IPS DF 19.7 (cell line): ENCODE data around the gene NR2F2.

Source experiments
- DNase-seq: peaks from one replicate; pipeline ENCODE4 v3.0.0-alpha.2; 2013; ENCODE audit warnings: low read depth, low spot score

NR2F2 gene

GRCh38 chr15:96330450-96331143, at the start of gene NR2F2:
TSS of gene NR2F2 (plus strand) at chr15:96330700. CDS start at chr15:96332106, 1,406 bp downstream.
- DNase-seq, result no peak

GRCh38 chr15:96285305-96285704, 45.2 kb upstream of the NR2F2 start:
- DNase-seq, result no peak

DNA sequence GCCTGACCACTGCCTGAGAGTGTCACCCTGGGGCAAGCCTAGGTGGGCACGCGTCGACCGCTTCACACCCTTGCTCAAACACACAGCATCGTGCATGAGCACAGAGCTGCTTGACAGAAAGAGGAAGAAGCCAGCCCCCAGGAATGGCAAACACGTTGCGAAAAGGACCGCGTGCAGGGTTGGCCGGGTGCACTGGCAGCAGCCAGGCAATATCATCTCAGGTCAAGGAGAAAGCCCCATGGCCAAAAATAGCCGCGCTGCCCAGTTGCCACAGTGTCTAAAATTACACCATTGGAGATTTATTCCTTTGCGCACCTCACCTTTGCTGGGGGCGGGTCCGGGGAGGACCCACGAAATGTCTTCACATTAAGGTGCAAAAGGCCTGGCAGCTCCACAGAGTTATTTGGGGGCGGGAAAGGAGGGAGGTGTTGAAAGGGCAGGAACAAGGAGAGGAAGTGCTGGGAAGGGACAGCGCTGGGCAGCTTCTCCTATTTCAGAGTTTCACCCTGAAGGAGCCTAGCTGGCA, 44.7 kb upstream of the NR2F2 start:
- DNase-seq, result no peak

DNA sequence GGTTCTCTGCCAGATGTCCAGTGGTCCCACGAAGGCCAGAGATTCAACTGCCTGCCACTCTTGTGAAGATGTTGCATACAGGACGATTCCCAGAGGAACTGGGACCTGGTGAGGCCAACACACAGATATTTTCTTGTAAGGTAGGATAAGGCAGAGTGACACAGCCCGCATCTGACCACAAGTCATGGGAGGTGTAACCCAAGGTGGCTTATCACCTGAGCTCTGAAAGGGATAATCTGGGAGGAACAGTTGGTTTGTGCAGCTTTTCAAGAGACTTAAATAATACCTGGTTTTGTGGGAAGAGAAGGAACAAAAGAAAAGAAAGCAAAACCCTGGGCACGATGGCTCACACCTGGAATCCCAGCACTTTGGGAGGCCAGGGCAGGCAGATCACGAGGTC, 39.8 kb upstream of the NR2F2 start:
- DNase-seq, result no peak

- DNase-seq, result no peak
Observed at GRCh38 chr15:96292635-96293034, 37.9 kb upstream of the NR2F2 start.

DNA sequence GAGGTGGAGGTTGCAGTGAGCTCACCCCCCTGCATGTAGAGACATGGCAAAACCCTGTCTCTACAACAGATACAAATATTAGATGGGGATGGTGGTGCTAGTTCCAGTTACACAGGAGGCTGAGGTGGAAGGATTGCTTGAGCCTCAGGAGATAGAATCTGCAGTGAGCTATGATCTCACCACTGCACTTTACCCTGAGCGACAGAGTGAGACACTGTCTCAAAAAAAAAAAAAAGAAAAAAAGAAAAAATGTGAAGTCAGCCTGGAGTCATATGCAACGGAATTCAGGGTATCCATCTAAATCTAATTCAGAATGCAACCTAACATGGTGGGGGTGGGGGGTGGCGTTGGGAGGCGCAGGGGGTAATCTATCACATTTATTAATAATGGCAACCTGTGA, 37.1 kb upstream of the NR2F2 start:
- no peak for DNase-seq

DNA sequence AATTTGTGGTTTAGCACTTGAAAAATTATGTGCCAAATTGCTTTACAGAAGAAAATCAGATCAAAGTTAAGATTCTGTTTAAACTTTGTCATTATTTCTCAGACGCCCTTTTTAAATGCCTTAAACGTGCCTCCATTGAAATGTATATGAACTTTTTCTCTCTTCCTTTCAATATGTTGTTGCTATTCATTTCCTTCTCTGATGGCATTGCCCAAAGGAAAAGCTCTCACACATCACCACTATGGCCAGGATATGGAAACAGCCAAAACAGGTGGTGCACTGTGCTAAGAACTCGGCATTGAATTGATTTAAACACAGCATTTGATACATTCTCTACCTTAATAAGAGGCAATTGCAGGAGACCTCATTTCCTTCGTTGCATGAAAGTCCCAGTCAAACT, 35.7 kb upstream of the NR2F2 start:
- no peak for DNase-seq

DNA sequence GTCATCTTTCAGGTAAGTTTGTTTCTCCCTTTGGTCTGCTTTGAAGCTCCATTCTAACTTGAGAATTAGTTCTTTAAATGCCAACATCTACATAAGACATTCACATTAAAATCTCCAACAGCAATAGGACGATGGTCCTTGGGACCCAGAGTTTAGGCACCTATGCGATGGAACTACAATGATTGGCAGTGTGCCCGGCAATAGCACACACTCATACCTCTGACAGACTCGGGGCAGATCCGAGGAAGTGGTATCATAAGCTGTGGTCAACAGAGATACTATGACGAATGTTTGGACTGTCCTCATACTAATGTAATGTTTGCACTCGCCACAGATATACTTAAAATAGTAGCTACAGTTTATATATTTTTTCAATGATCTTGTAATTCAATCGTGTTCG, 34.2 kb upstream of the NR2F2 start:
- DNase-seq, result no peak

DNA sequence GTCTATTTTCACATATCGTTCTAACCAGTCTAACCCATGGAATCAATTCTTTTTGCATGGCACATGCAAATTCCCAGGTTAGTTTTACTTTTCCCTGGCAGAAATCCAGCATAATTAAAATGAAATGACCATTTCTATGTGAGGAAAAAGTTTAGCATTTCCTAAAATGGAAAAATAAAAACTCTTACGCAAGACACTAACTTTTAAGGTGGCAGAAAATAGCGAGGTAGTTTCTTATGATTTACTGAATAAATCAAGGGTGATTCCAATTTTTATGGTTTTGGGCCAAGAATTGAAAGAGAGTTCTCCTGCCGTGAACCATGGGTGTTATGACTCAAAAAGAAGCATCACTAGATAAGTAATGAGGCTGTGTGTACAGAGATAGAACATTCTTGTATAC, 32.7 kb upstream of the NR2F2 start:
- DNase-seq, result no peak

DNA sequence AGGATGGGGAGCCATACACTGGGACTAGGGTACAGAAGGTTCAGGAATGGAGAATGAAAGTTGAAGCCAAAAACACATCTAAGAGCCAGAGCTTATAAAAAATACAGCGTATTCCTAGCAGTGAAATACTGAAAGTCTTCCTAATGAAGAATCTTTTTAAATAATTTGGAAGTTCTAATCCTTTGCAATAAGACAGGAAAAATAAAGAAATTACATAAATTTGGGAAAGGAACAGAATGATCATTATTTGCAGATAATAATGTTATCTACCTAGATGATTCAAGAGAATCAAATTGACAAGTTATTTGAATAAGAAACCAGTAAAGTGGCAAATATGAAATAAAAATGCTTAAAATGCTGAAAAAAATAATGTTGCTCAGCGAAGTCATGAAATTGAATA, 32.3 kb upstream of the NR2F2 start:
- no peak for DNase-seq

- DNase-seq, result no peak
Observed at GRCh38 chr15:96300836-96301235, 29.7 kb upstream of the NR2F2 start.

DNA sequence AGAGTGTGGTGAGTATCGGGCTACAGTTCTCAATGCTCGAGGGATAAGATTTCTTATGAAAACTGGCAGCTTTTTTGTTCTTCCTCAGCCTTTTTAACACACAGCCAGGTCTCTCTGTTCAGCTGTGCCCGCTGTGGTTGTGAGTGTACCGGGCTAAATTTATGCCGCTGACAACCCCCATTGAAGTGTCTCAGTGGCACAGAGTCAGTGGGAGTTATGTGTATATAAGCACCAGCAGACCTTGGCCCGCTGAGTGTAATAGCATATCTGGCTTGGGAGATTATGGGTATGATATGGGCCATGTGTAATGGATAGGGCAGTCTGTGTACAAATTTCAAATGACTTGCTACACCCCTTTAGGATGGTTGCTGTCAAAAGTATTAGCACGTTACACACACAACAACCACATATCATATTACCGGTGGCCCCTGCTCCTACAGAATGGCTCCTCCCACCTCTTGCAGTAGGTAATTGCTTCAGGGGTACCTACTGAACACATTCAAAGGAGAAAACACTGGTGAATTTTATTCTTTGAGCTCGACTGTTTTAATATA, 26.9 kb upstream of the NR2F2 start:
- no peak for DNase-seq

DNA sequence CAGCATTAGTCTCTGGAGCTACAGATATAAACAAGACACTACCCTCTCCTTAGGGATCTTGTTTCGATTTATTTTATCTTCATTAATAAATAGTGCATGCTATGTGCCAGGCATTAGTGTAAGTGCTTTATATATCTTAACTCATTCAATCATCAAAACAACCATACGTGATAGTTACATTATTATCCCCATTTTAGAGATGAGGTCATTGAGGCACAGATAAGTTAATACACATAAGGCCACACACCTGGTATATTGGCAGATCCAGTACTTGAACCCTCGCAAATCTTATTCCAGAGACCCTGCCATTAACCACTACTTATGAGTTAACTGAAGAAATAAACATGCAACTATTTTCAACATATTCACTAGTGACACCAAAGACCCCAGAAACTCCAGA, 25.7 kb upstream of the NR2F2 start:
- DNase-seq, result no peak

DNA sequence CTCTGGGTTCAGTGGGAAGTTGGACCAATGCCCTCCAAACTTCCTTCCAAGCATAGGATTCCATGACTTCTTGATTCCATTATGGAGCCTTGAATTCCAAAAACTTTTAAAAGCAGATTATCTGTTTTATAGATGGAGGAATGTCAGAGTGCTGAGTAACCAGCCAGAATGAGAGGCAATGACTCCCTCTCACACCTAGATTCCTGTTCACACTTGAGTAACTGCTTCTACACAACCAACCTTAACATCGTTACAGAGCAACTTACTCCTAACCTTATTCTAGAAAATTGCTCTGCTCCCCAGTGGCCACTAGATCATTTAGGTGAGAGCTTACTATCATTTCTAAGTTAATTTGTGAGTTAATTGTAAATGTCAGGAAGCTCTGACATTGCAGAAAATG, 24.2 kb upstream of the NR2F2 start:
- no peak for DNase-seq

DNA sequence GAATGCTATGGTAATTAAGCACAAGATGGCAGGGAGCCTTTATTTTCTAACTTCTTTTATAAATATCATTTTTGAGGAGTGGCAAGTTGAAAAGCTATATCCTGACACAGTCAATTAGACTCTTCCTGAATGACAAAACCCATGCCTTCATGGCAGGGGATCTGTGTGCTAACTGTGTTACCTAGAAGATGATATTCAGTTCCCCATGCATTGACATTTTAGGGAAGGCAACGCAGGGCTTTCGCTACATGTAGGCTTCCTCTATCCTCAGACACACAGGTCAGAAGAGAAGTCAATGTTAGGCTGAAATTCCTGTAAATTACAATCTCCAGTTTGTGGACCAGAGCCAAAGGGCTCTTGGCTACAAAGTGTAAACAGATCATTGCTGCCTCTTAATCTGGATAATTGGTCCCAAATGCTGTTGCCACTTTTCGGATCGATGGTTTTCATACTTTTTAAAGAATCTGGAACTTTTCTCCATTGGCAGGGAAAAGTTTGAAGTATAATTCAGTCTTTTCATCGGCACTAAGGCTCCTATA, 22.6 kb upstream of the NR2F2 start:
- DNase-seq, result no peak

DNA sequence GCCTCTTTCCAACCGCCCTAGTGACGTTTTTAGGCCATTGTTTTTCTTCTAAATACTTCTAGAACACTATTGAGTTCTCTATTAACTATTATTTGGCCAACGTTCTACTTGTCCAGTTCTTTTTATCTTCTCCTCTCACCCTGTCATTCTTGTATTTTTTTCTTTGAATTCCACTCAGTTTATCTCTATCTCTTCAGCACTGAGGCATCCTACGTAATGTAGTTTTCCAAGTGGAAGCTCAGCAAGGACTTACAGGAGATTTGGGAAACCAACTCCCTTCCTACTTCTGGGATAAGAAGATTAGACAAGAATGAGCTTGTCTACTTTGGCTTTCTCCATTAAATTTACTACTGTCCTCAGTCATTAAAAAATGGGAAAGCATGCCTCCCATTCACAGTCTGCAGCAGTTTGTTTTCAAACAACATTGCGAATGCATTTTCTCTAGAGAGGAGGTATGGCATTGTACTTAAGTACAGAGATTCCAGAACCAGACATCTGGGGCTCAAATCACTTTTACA, 21.3 kb upstream of the NR2F2 start:
- DNase-seq, result no peak

DNA sequence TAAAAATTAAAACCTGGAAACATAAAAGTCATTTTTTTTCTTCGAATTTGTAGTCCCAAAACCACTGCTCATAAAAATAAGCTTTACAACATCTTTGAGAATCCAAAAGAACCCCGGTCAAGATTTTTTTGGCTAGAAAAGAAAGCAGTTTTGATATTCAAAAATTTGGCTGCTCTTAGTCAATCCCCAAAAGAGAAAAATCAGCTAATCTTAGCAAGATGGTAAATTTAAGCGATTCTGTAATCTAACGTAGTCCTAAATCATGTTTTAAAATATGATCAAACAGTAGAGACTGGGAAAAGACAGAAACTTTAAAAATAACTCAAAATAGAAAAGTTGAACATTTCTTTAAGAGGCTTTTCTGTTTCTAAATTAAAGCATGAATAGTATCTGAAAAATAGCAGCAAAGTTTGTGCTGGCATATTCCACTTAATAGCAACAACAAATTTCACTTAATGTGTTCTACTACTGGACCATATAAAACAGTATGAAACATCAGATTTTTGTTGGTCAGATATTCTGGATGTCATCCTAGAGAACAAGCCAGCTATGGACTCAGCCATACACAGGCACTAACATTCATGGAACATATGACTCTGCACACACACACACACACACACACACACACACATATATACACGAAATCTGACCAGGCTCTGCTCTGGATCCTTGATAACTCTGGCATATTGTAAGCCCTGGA, 19.1 kb upstream of the NR2F2 start:
- DNase-seq, result no peak

GRCh38 chr15:96311956-96312294, 18.6 kb upstream of the NR2F2 start:
- DNase-seq, result no peak

- no peak for DNase-seq
Observed at GRCh38 chr15:96312641-96313335, 17.7 kb upstream of the NR2F2 start.

DNA sequence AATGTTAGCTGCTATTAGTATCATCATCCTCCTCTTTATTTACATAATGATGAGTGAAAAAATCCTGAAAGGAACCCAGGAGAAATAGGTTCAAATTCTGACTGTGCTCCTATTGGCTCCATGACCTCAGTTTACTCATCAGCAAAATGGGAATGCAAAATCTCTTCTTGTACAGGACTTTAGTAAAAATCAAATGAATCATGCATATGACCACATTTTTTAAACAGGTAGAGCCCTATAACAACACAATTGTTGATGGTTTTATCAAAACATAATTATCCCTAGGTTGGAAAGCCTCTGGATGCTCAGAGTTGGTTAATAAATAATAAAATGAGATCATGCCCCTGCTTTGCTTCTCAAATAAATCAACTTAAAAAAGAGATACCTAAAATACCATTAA, 16.0 kb upstream of the NR2F2 start:
- DNase-seq, result no peak

- no peak for DNase-seq
Observed at GRCh38 chr15:96314963-96315362, 15.5 kb upstream of the NR2F2 start.
